ENCODE data around the gene GNAS-AS1.
A peak's percentile ranks its signal among the peaks of the same experiment; 100 is the strongest.

GNAS-AS1 gene

DNA sequence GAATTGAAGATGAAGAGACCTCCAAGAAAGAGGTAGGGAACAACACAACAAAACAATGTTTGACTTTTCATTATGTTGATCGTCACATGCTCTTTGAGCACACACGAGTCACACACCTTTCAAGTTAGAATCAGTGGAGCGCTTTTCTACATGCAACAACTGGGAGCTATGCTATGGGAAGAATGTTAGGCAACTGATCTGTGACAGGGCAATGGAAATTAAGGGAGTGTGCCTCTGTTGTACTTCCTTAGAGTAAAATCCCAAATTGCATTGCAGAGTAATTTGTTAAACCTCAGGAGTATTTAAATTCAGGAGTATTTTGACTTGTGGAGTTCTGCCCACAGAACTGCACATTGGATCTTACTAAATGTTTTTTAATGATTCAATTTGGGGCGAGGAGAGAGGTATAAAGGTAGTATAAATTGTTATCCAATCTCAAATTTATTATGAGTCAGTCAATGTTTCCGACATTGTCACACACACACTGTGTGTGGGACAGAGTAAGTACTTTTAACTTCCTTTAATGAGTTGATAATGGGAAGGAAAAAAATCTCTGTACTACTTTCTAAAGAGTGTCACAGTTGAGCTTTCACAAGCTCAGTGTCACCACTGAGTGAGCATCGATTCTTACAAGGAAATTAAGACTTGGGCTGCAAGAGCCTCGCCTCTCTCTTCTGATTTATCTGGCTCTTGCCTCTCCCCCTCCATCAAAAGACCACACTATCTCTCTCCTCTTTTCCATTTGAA is 12.5 kb upstream of the GNAS-AS1 start:
- no peak for DNase-seq

- DNase-seq, result no peak
These were observed 5.0 kb upstream of the GNAS-AS1 start for GRCh38 chr20:58855506-58856389.

- no peak for DNase-seq
These were observed 4.2 kb upstream of the GNAS-AS1 start for GRCh38 chr20:58854638-58855471.

DNA sequence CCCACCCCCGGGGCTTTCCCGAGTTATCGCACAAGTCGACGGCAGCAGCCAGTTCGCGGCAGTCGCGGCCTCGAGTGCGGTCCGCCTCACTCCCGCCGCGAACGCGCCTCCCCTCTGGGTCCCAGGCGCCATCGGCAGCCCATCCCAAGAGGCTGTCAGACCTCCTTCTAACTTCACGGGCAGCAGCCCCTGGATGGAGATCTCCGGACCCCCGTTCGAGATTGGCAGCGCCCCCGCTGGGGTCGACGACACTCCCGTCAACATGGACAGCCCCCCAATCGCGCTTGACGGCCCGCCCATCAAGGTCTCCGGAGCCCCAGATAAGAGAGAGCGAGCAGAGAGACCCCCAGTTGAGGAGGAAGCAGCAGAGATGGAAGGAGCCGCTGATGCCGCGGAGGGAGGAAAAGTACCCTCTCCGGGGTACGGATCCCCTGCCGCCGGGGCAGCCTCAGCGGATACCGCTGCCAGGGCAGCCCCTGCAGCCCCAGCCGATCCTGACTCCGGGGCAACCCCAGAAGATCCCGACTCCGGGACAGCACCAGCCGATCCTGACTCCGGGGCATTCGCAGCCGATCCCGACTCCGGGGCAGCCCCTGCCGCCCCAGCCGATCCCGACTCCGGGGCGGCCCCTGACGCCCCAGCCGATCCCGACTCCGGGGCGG is 3.4 kb upstream of the GNAS-AS1 start:
- DNase-seq, result no peak

- DNase-seq, result no peak
These were observed 2.8 kb upstream of the GNAS-AS1 start for GRCh38 chr20:58853466-58853865.

DNA sequence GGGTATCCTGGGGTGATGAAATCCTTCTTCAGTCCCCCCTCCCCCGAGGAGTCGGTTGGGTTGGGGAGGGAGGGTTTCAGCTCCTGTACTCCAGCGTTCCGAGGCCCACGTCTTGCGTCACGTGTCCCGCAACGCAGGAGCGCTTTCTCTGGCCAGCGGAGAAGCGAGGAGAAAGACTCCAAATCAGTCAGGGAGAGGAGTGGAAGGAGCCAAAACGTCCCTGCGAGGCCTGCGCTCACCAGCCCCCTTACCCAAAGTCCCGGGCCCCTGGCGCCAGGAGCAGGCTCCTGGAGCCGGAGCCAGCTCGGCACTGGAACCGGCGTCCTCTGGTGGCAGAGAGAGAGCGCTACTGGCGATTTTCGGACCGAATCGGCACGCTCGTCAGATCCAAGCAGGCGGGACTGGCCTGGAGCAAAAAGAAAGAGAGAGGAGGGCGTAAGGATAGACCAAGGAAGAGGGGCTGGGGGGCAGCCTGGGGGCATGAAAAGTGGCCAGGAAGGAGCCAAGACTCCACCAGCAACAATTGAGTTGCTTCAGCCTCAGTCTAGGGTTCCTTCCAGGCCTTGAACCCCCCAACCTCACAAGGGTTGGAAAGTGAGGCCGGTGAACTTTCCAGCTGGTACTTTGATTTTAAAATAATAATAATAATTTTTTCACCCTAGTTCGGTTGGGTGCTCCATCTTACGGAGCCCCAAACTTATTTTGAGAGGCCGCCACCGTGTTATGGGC is 2.0 kb upstream of the GNAS-AS1 start, which contains the start of gene GNAS:
Gene GNAS, plus strand, starts transcription at position 174 of the 729 bp plus-strand sequence.
- peak in 20 of 56 donors; percentile 6 to 54 (median 18) for DNase-seq

DNA sequence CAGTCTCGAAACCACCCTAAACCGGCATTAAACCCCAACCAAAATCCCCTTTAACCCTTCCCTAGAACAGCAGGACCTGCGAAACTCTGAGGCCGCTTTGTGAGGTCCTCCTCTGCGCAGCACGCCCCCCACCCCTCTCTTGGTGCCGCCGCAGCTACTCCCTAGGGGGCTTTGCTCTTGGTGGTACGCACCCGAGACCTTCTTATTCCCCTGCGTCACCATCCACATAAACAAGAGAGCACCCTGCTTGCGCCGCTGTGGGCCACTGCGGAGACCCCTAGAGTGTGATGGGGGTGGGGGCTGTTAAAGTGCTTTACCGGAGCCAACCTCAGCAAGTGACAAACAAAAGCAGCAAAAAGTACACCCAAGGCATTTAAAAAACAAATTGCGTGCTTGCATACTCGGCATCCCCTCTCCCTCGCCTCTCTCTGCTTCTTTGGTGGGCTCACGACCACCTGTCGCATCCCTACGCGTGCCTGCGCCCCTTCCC is 1.3 kb upstream of the GNAS-AS1 start:
- no peak for DNase-seq

DNA sequence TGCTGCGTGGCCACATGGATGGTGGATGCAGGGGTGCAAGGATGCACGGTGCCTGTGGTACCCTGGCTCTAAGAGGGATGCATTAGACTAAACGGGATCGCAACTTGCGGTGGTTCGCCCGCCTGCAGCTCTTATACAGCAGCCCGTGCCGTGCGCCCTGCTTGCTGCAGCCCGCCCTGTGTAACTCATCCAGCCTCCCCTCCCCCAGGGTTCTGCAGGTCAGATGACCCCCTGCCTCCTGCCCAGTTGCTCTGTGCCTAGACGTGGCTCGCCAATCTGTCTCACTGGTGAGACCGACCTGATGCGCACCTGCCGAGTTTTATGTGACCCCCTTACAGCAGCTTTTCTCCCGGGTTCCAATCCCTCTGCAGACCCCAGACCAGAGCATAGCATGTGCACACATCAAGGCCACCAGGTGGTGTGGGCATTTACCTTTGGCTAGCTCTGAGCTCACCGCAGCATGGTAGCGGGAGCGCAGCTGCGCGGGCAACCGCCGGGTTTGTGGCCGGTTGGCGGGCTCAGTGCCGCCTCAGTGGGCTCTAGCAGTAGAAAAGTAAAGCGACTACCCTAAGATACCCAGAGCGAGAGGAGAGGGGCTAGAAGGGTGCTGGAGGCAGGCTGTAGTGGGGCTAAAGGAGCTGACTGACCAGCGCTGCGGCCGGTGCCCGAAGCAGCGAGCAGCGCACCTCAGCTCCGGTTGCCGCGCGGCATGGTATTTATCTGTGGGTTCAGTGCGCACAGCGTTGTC is 693 bp upstream of the GNAS-AS1 start:
- no peak for DNase-seq

- DNase-seq, result no peak
These were observed 3.2 kb downstream of the GNAS-AS1 start for GRCh38 chr20:58847463-58847862.

- DNase-seq, result no peak
These were observed 5.0 kb downstream of the GNAS-AS1 start for GRCh38 chr20:58845706-58846105.

DNA sequence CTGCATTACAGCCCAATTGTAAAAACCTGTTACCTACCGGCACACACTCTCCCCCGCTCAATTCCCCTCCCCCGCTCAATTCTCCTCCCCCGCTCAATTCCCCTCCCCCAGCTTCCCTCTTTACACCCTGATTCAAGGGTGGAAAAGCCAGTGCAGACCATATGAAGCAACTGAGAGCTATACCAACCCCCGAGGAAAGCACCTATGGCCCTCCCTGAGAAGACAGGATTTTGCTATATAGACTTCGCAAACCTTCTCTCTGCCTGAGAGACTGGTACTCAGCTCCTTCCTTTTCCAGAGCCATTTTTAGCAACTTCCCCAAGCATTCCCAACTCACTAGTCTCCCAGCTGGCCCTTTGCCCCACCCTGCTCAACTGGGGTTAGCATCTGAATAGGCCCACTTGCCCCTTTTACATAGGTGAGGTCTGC is 7.6 kb downstream of the GNAS-AS1 start:
- no peak for DNase-seq

DNA sequence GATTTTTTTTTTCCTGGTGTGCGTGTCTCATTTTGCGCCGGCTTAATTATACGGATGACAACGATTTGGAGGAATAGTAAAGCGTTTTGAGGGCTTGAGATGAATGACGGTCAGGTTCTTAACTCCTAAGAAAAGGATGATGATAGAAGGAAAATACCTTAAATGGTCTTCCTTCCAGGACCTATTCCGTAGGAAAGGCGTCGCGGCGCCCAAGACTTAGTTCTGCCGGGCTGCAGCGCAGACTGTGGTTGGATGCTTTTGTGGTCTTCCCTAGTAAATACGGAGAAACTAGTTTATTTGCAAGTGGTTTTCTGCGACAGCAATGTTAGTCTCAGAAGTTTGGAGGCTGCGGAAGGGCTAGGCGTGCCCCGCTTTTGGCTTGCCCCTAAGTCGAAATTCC is 8.4 kb downstream of the GNAS-AS1 start:
- no peak for DNase-seq

DNA sequence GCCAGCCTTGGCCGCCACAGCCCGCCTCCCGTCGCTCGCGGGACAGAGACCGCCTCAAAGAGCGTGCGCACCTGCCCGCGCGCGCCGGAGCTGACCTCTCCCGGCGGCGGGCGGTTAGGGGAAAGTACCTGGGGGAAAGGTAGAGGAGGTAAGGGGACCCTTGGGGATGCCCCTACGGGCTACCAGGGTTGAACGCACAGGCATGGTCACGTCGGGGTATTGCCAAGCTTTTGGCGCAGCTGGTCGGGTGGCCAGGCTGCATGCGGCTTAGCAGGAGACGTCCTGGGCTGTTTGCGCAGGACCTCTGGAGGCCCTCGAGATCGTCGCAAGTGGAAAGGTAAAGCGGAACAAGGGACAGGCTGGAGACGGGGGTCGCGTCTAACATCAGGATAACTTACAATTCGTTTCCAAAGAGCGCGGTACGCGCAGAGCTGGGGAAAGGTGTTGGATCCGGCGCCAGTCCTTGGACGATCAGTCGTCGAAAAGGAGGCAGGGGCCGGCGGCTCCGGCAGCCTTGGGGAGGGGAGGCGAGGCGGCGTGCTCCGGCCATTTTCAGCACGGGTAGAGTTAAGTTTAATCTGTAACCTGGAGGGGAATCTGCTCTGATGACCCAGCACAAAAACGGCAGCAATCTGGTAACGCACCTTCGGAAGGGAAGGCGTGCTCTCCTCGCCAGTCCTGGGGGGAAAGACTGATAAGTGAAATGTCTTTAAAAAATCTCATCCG is 9.0 kb downstream of the GNAS-AS1 start:
- DNase-seq, result no peak

DNA sequence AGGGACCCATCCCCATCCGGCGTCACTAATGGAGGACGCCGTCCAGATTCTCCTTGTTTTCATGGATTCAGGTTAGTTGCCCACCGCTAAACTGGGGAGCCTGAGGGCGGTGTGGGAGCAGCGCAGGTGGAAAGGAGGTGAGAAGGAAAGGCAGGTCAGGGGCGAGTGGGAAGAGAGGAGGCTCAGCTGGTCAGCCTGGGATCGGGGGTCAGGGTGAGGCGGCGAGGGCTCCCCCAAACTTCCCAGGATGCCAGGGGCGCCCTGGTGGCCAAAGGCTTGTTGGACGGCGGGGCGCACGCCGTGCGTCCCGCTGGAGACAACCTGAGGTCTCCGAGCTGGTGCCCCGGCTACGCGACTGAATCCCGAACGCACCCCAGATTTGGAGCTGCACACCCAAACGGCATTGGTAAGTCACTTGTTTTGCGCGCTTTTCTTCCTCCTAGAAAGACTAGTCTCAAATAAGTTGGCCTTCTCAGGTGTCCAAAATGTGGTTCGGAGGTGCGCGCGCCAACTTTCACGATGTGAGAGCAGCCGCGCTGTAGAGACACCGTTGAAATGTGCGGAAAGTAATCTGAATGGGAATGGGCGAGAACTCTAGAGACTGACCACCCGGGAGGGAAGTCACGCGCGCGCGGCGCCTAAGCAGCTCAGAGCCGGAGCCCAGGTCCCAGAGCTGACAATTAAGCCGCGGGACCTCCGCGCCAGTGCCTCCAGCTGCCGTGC is 9.7 kb downstream of the GNAS-AS1 start:
- DNase-seq, result no peak

DNA sequence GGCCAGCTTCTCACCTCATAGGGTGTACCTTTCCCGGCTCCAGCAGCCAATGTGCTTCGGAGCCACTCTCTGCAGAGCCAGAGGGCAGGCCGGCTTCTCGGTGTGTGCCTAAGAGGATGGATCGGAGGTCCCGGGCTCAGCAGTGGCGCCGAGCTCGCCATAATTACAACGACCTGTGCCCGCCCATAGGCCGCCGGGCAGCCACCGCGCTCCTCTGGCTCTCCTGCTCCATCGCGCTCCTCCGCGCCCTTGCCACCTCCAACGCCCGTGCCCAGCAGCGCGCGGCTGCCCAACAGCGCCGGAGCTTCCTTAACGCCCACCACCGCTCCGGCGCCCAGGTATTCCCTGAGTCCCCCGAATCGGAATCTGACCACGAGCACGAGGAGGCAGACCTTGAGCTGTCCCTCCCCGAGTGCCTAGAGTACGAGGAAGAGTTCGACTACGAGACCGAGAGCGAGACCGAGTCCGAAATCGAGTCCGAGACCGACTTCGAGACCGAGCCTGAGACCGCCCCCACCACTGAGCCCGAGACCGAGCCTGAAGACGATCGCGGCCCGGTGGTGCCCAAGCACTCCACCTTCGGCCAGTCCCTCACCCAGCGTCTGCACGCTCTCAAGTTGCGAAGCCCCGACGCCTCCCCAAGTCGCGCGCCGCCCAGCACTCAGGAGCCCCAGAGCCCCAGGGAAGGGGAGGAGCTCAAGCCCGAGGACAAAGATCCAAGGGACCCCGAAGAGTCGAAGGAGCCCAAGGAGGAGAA is 10.5 kb downstream of the GNAS-AS1 start:
- DNase-seq, result no peak

GRCh38 chr20:58839474-58839874 is 11.2 kb downstream of the GNAS-AS1 start:
- DNase-seq, result peak in 15 of 56 donors; percentile 3 to 44 (median 19)

GRCh38 chr20:58838174-58838573 is 12.5 kb downstream of the GNAS-AS1 start:
- no peak for DNase-seq

Measured in amygdala (tissue), 56 donors.